Endothelial cell of umbilical vein (primary cell): ENCODE results near the gene MBD3L1. TPM values are rescaled to one million over a fixed set of nuclear protein-coding genes. Genes with fewer than 3 reads are reported as not detected.

Experiments
- BruUV-seq: library from RNA; stranded (reverse); fragments of 400-500 nt; replicated peaks from 2 replicates; lab custom pipeline; 2021; lab: Mats Ljungman, UMichigan
- CTCF ChIA-PET: fragments of 300-600, 350-600 bp; sonication (Branson Sonifier 250); formaldehyde crosslinking; loops from one replicate; lab custom pipeline; 2021; ENCODE audit warnings: antibody characterized with exemption, inconsistent platforms; lab: Charles Lee
- POLR2A ChIA-PET: fragments of 300-600, 350-600 bp; sonication (Branson Sonifier 250); formaldehyde crosslinking; loops from one replicate; lab custom pipeline; 2021; ENCODE audit warnings: antibody characterized with exemption, inconsistent platforms; lab: Charles Lee
- DNase-seq: peaks from one replicate; pipeline ENCODE4 v3.0.0-alpha.2; 2011; ENCODE audit warnings: low read depth, low spot score
- FAIRE-seq: peaks from 2 replicates; lab custom pipeline; 2011; peaks lifted over from hg19 to GRCh38; lab: Jason Lieb, UNC
- H2AFZ ChIP-seq: 2 replicates; pipeline ENCODE4 v1.6.0; 2012; ENCODE audit warnings: low read depth, low read length, control low read depth, inconsistent platforms
- H3K27ac ChIP-seq: 2 replicates; pipeline ENCODE4 v1.5.1; 2011; ENCODE audit warnings: low read depth, mild to moderate bottlenecking, control low read depth, low read length, moderate library complexity; ENCODE audit not compliant: insufficient read depth
- H3K27me3 ChIP-seq, 2 experiments: 2 replicates each; pipeline versions ENCODE4 v1.6.0 to v1.6.1; 2011; ENCODE audit warnings: low read length in 2 of 2, mixed read lengths in 1 of 2; ENCODE audit not compliant: control insufficient read depth in 2 of 2, insufficient read depth in 2 of 2
- H3K36me3 ChIP-seq, 2 experiments: 2 replicates in 1 of 2; 3 replicates in 1 of 2; pipeline ENCODE4 v1.5.1; 2011; ENCODE audit warnings: low read length in 2 of 2, mild to moderate bottlenecking in 1 of 2, moderate library complexity in 1 of 2; ENCODE audit not compliant: control insufficient read depth in 2 of 2, insufficient read depth in 2 of 2; ENCODE audit errors: extremely low read depth in 1 of 2
- H3K4me1 ChIP-seq: 3 replicates; pipeline ENCODE4 v1.5.1; 2011; ENCODE audit warnings: mild to moderate bottlenecking, low read length; ENCODE audit not compliant: control insufficient read depth, insufficient read depth; ENCODE audit errors: extremely low read depth
- H3K4me2 ChIP-seq: 2 replicates; pipeline ENCODE4 v1.6.1; 2011; ENCODE audit warnings: low read length, control low read depth, mixed read lengths; ENCODE audit not compliant: insufficient read depth
- H3K4me3 ChIP-seq, 3 experiments: fragments of 200-600 bp in 1 of 3; sonication (generic), shearing (Covaris generic) in 1 of 3; replicated peaks in 1 of 3; 2 replicates each; pipeline ENCODE4 v1.5.1; 2011 to 2016; ENCODE audit warnings: control low read depth in 3 of 3, low read length in 3 of 3, mild to moderate bottlenecking in 2 of 3, inconsistent platforms in 1 of 3, low read depth in 1 of 3, moderate library complexity in 1 of 3; ENCODE audit not compliant: insufficient read depth in 1 of 3
- H3K79me2 ChIP-seq: 2 replicates; pipeline ENCODE4 v1.6.0; 2012; ENCODE audit warnings: low read length, inconsistent platforms; ENCODE audit not compliant: control insufficient read depth, insufficient read depth
- H3K9ac ChIP-seq: replicated peaks from 2 replicates; pipeline ENCODE3; 2011; ENCODE audit warnings: low read length, control low read depth; ENCODE audit not compliant: insufficient read depth; ENCODE audit errors: extremely low read depth
- H3K9me1 ChIP-seq: replicated peaks from 3 replicates; pipeline ENCODE4 v1.6.0; 2011; ENCODE audit warnings: mild to moderate bottlenecking, low read length; ENCODE audit not compliant: control insufficient read depth, insufficient read depth; ENCODE audit errors: extremely low read depth
- H3K9me3 ChIP-seq: replicated peaks from 2 replicates; pipeline ENCODE4 v1.5.1; 2012; ENCODE audit warnings: low read length, inconsistent platforms; ENCODE audit not compliant: control insufficient read depth, insufficient read depth
- H4K20me1 ChIP-seq: replicated peaks from 2 replicates; pipeline ENCODE3; 2011; ENCODE audit warnings: mild to moderate bottlenecking, low read length; ENCODE audit not compliant: control insufficient read depth, insufficient read depth; ENCODE audit errors: extremely low read depth
- CTCF ChIP-seq, 2 donors: IDR thresholded peaks; 1 replicate in 1 of 2; 2 replicates in 1 of 2; pipeline ENCODE4 v1.5.1; 2011; ENCODE audit warnings: low read length in 2 of 2, mild to moderate bottlenecking in 2 of 2, moderate library complexity in 2 of 2, control low read depth in 1 of 2, inconsistent platforms in 1 of 2, low read depth in 1 of 2; ENCODE audit not compliant: insufficient read depth in 1 of 2; ENCODE audit errors: extremely low read depth in 1 of 2
- EZH2 ChIP-seq: IDR thresholded peaks from 2 replicates; pipeline ENCODE4 v1.6.1; 2012; ENCODE audit warnings: borderline replicate concordance, low read depth, mild to moderate bottlenecking, moderate library complexity, low read length, inconsistent platforms; ENCODE audit not compliant: severe bottlenecking
- FOS ChIP-seq: IDR thresholded peaks from 2 replicates; pipeline ENCODE4 v1.6.1; 2011; ENCODE audit warnings: mild to moderate bottlenecking, low read length, moderate library complexity, borderline replicate concordance; ENCODE audit not compliant: insufficient read depth
- GATA2 ChIP-seq: IDR thresholded peaks from 2 replicates; pipeline ENCODE4 v1.7.0; 2011; ENCODE audit warnings: low read depth, mild to moderate bottlenecking, moderate library complexity, mixed read lengths, low read length; ENCODE audit not compliant: insufficient read length, insufficient read depth
- JUN ChIP-seq: IDR thresholded peaks from 2 replicates; pipeline ENCODE4 v1.6.1; 2011; ENCODE audit warnings: borderline replicate concordance, low read depth; ENCODE audit not compliant: insufficient read length, insufficient read depth
- MAX ChIP-seq: IDR thresholded peaks from 2 replicates; pipeline ENCODE4 v1.6.1; 2011; ENCODE audit not compliant: insufficient read depth, insufficient read length
- MYC ChIP-seq: IDR thresholded peaks from one replicate; pipeline ENCODE4 v1.6.1; 2011; ENCODE audit warnings: mild to moderate bottlenecking, low read depth, low read length
- POLR2A ChIP-seq: IDR thresholded peaks from 2 replicates; pipeline ENCODE4 v1.6.1; 2012; ENCODE audit warnings: low read depth, mild to moderate bottlenecking, control low read depth, low read length
- POLR2AphosphoS5 ChIP-seq: IDR thresholded peaks from 2 replicates; pipeline ENCODE4 v1.6.1; 2012; ENCODE audit warnings: low read depth, mild to moderate bottlenecking, control low read depth, low read length, moderate library complexity; ENCODE audit not compliant: insufficient read depth
- dilution Hi-C: fragments of 300-500 bp; cut with MboI; formaldehyde crosslinking; loops from one replicate; pipeline ENCODE4 v1.15.0; 2019; ENCODE audit warnings: low sequenced_read_pairs; ENCODE audit not compliant: extremely low pct_ligation_motif_present
- intact Hi-C: fragments of 100-400 bp; cut with micrococcal nuclease; formaldehyde crosslinking; loops from one replicate; pipeline ENCODE4 v1.10.0; 2022
- polyA plus RNA-seq, 4 experiments: library from polyadenylated mRNA; depleted of rRNA in 3 of 4; stranded (reverse) in 3 of 4; unstranded in 1 of 4; fragments of >200 nt; gene quantifications; 2 replicates each; pipeline versions ENCODE4 v1.2.1 to v1.2.3, GENCODE V29; 2011 to 2012; ENCODE audit warnings: missing spikeins in 1 of 4
- total RNA-seq: library from RNA; stranded (reverse); gene quantifications from 2 replicates; pipeline ENCODE4 v1.2.3, GENCODE V29; 2021

MBD3L1 gene
- total and polyA plus RNA-seq, 2 donors (not counting 3 experiments of a cell fraction or from before 2014, with no cell fraction given), result not detected

GRCh38 chr19:8835877-8836276 is 3.7 kb downstream of the MBD3L1 start:
- no peaks in the 10 kb centered on the region for H3K27me3 ChIP-seq
- no peak for FAIRE-seq
- CTCF ChIA-PET, result no interaction called here
- BruUV-seq, result no TSS peak
- no peak overlapping the region for H3K4me3 ChIP-seq
- no peaks in the 10 kb centered on the region for H3K4me1 ChIP-seq
- dilution Hi-C loops (no loop called here), intact Hi-C loops (no loop called here)
- no peaks in the 10 kb centered on the region for H3K36me3 ChIP-seq
- H4K20me1 ChIP-seq, result no peaks in the 10 kb centered on the region
- H3K79me2 ChIP-seq, result no peaks in the 10 kb centered on the region
- TF ChIP-seq CTCF (IDR thresholded peaks at IDR 0.05; ENCODE audit: extremely low read depth in 1 of 2, insufficient read depth in 1 of 2, low read depth in 1 of 2, low read length in 2 of 2) (no peak), POLR2A (no peak), FOS (no peak), MYC (no peak), GATA2 (no peak), MAX (no peak), EZH2 (no peak), POLR2AphosphoS5 (no peak), JUN (no peak)
- POLR2A ChIA-PET, result no interaction called here
- DNase-seq, result no peak
- no peak overlapping the region for H3K27ac ChIP-seq
- H3K4me2 ChIP-seq, result no peak overlapping the region
- H2AFZ ChIP-seq, result no peak overlapping the region
- H3K9me3 ChIP-seq, result no peaks in the 10 kb centered on the region
- no peaks in the 10 kb centered on the region for H3K9me1 ChIP-seq
- H3K9ac ChIP-seq, result no peak overlapping the region
